ENCODE results near the gene RAP1GDS1.
"Not testable (repeated sequence)": the region's sequence is repeated elsewhere in the genome, so short reads cannot be mapped to it uniquely, and the experiment has no call there.

The RAP1GDS1 gene

GRCh38 chr4:98288671-98289070 is 27.5 kb downstream of the RAP1GDS1 start:
- not testable (repeated sequence) for DNase-seq

DNA sequence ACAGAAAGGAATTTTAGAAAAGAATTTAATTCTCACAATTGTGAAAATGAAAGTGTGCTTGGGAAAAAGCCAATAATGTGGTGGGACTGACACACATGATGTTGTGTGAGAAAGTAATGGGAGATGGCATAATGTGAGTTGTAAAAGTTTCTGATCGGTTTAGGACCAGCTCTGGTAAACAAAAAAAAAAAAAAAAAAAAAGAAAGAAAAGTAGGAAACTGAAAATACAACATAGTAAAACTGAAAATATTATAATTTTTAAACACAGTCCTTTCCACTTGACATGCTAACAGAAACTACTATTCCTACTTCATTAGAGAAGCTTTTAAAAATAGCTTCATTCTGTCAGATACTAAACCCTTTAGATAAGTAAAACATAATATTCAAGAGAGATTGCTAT is 28.2 kb downstream of the RAP1GDS1 start:
- DNase-seq, result no peak

GRCh38 chr4:98290511-98290910 is 29.3 kb downstream of the RAP1GDS1 start:
- DNase-seq, result no peak

GRCh38 chr4:98293104-98293887 is 32.1 kb downstream of the RAP1GDS1 start:
- DNase-seq, result no peak

DNA sequence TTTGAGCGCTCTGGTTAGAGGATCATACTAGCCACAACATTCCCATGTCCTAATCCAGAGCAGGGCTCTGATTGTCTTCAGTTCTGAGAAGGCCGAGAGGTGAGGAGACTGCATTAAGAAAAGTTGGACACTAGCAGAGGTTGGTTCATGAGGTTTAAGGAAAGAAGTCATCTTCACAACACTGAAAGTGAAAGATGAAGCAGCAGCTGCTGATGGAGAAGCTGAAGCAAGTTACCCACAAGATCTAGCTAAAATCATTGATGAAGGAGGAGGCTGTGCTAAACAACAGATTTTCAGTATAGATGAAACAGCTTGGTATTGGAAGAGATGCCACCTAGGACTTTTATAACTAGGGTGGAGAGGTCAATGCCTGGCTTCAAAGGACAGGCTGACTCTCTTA is 36.8 kb downstream of the RAP1GDS1 start:
- DNase-seq, result no peak

DNA sequence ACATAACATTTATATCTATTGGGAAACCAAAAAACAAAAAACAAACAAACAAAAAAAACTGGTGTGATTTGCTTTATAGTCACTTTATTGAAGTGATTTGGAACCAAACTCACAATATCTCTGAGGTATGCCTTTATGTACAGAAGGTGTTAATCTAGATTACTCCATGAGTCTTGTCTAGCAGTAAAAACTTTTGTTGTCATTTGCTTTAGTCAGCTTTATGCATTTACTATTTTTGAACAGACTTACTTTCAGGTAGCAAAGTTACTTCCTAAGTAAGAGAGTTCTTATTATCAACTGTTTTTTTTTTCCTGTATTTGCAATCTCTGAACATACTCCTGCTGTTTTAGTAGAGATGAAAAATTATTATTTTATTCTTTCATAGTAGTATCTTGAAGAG is 39.5 kb downstream of the RAP1GDS1 start:
- no peak for DNase-seq

DNA sequence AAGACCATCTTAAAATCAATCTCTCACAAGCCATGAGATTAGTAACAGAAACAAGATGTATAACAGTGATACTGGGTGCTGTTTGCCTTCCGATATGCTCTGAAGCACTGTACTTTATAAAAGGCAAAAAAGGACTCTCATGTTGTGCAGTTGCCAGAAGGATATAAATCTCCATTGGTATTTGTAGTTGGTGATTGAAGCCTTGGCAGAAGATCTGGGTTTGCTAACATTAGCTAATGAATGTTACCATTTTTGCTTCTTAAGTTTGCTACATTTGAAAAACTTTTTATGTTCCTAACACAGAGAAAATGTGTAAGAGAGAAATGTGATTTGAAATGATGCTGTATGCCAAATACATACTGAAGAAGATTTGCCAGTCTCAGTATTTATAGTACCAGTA is 44.4 kb downstream of the RAP1GDS1 start:
- DNase-seq, result no peak

GRCh38 chr4:98310867-98311266 is 49.7 kb downstream of the RAP1GDS1 start:
- no peak for DNase-seq

DNA sequence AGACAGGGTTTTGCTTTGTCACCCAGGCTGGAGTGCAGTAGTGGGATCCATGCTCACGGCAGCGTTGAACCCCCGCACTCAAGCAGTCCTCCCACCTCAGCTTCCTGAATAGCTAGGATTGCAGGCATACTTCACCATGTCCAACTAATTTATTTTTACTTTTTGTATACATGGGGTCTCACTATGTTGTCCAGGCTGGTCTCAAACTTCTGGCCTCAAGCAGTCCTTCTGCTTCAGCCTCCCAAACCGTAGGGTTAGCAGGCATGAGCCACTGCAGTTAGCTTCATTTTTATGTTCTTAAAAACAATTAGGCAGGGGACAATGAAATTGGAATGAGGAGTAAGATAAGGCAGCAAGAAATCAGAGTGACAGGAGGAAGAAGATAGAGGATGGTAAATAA is 50.5 kb downstream of the RAP1GDS1 start:
- DNase-seq, result no peak

- DNase-seq, result no peak
These were observed 53.8 kb downstream of the RAP1GDS1 start for GRCh38 chr4:98314791-98315565.

DNA sequence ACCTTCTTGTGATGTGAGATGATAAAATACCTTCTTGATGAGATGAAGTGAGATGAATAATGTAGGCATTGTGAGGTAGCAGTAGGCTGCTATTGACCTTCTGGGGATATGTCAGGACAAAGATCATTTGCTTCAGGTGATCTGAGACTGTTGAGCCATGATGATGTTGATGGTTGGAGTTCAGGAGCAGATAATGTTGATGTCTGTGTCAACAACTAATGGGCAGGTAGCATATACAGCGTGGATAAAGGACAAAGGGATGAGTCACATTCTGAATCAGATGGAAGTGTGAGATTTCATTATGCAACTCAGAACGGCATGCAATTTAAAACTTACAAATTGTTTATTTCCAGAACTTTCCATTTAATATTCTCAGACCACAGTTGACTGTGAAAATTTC is 57.3 kb downstream of the RAP1GDS1 start:
- DNase-seq, result no peak

DNA sequence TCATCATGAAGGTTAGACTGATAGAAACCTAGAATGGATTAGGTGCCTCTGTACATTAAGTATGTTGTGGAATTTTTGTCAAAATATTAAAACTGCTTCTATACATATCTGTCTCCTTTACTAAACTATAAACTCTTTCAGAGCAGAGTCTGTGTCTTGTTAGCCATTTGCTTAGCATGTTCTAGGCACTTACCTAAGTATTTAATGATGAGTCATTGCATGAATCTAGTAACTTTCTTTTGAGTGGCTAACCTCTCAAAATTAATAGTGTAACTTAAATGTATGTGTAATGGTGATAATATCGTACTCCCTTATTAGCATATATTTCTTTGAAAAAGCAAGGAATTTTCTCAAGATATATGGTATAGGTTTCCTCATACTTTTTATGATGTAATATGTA is 57.8 kb downstream of the RAP1GDS1 start:
- no peak for DNase-seq

GRCh38 chr4:98326168-98326567 is 65.0 kb downstream of the RAP1GDS1 start:
- no peak for DNase-seq

DNA sequence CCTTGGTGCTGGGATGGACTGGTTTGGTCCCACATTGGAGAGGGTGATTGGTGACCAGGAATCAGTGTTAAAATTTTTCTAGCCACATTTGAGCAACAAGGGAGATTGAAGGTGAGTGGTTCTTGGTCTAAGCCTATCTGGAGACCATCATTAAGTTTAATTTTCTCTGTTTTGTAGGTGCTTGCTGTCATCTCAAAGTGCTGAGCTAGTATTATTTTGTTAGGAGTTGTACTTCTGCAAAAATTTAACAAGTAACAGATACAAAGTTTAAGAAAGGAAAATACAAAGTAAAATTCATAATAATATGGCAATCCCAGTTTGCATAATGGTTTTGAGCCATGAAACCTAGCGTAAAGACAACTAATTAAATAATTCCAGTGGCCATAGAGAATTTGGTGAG is 66.5 kb downstream of the RAP1GDS1 start:
- no peak for DNase-seq

GRCh38 chr4:98329879-98330640 is 68.9 kb downstream of the RAP1GDS1 start:
- DNase-seq, result not testable (repeated sequence)

DNA sequence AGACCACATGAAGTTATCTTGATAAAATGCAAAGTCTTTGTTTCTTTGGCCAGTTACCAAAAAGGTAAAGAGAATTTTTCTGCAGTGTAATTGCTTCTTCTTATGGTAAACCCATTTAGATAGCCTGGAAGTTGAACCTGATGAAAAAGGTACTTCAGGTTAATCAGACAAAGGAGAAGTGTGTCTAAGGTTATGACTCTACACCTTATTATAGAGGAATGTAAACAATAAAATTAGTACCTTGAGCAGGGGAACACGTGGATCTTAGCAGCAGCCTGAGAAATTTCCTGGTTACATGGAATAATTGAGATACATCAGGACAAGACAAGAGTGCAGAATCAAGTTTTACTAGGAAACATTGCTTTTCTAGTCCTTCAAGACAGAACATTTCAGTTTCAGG is 70.8 kb downstream of the RAP1GDS1 start:
- no peak for DNase-seq

GRCh38 chr4:98334461-98334860 is 73.3 kb downstream of the RAP1GDS1 start:
- no peak for DNase-seq

DNA sequence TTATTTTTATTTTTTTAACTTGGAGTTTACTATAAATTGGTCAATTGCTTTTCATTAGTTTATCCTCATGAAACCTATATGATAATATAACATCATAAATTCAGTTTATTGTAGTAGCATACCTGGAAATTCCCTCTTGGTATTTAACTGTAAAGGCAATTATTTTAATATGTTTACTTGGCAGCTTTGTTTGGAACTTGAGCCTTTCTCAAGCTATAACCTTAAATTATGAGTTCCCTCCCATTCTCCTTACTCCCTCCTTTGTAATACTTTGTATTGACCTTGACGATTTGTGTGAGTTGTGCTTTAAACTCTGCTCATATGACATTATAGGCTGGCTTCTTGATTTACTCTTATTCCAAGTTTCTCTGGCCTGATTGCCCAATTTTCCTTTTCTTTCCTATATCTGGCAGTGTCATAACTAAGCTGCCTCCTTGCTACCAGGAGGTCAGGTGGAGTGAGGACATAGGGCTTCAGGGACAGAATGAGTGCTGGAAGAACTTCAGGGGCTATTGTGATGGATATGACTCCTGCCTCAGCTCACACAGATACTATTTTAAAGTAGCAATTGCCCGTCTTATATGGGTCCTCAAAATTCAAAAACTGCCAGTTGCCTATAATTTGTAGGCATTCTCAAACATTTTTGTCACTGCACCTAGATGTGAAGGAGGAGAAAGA is 77.7 kb downstream of the RAP1GDS1 start:
- no peak for DNase-seq

- no peak for DNase-seq
These were observed 80.1 kb downstream of the RAP1GDS1 start for GRCh38 chr4:98341309-98341708.

- DNase-seq, result no peak
These were observed 82.4 kb downstream of the RAP1GDS1 start for GRCh38 chr4:98343626-98344025.

DNA sequence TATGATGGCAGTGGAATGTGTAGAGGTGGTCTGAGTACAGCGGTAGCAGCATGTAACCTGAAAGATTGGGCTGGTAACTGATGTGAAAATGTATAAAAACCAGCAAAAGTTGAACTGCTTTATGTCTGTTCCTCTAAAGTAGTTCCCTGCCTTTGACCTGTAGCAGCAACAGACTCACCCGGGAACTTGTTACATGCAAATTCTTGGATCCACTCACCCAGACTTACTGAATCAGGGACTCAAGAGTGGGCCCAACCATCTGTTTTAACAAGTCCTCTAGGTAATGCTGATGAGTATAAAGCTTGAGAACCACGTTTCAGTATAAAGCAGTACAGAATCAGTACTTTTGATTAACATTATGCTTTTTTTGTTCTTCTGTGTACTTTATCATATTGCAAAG is 84.7 kb downstream of the RAP1GDS1 start:
- no peak for DNase-seq

DNA sequence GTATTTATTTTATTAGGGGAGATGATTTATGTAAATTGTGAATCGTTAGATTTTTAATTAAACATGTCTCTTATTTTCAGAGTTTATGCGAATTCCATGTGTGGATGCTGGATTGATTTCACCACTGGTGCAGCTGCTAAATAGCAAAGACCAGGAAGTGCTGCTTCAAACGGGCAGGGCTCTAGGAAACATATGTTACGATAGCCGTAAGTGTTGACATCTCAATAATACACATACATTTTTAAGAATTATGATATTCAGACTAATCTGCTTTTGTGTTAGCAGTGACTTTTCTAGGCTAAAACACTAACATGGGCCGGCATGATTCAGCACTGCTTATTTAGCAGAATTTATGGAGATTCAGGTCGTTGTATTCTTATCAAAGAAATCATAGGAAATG is 91.2 kb downstream of the RAP1GDS1 start:
- DNase-seq, result no peak

DNA sequence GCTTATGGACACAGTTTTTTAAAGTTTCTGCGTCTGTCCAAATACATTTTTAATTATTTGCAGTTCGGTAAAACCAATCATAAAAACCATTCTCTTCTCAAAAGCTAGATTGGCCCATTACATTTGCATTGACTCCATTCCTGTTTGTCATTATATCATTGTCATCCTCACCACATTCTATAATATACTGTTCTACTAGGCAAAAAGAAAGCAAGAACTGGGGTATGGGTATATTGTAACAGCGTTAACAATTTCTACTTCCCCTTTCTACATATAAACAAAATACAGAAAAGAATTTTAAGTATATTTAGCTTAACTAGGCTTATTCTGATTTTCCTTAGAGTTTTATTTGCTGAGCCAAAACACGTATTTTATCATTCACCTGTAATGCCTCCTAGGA is 91.8 kb downstream of the RAP1GDS1 start:
- no peak for DNase-seq

Measured in NCI-H1092 (cell line).